ENCODE measurements around the gene DLG2.
"Not testable (repeated sequence)": the region's sequence is repeated elsewhere in the genome, so short reads cannot be mapped to it uniquely, and the experiment has no call there.

Gene DLG2

GRCh38 chr11:83456075-83456474 lies 2171.1 kb downstream of the DLG2 start:
- no peak for DNase-seq

GRCh38 chr11:83455356-83455755 lies 2171.8 kb downstream of the DLG2 start:
- DNase-seq = no peak

GRCh38 chr11:83454674-83455073 lies 2172.5 kb downstream of the DLG2 start:
- no peak for DNase-seq

- DNase-seq = no peak
Observed at GRCh38 chr11:83449338-83449913, 2177.7 kb downstream of the DLG2 start.

GRCh38 chr11:83448686-83449085 lies 2178.5 kb downstream of the DLG2 start:
- no peak for DNase-seq

- DNase-seq = not testable (repeated sequence)
Observed at GRCh38 chr11:83443880-83444279, 2183.3 kb downstream of the DLG2 start.

GRCh38 chr11:83441601-83442000 lies 2185.5 kb downstream of the DLG2 start:
- no peak for DNase-seq

GRCh38 chr11:83441171-83441570 lies 2186.0 kb downstream of the DLG2 start:
- DNase-seq = no peak

GRCh38 chr11:83438438-83438837 lies 2188.7 kb downstream of the DLG2 start:
- DNase-seq = peak in 1 of 2 donors; percentile 14

- no peak for DNase-seq
Observed at GRCh38 chr11:83437939-83438338, 2189.2 kb downstream of the DLG2 start.

GRCh38 chr11:83436855-83437254 lies 2190.3 kb downstream of the DLG2 start:
- no peak for DNase-seq

GRCh38 chr11:83434812-83435211 lies 2192.3 kb downstream of the DLG2 start:
- not testable (repeated sequence) for DNase-seq

GRCh38 chr11:83427943-83428342 lies 2199.2 kb downstream of the DLG2 start:
- DNase-seq = no peak

GRCh38 chr11:83427501-83427900 lies 2199.6 kb downstream of the DLG2 start:
- DNase-seq = no peak

- no peak for DNase-seq
Observed at GRCh38 chr11:83425137-83425466, 2202.0 kb downstream of the DLG2 start.

- DNase-seq = no peak
Observed at GRCh38 chr11:83424376-83425136, 2202.6 kb downstream of the DLG2 start.

GRCh38 chr11:83422641-83423040 lies 2204.5 kb downstream of the DLG2 start:
- not testable (repeated sequence) for DNase-seq

GRCh38 chr11:83410605-83411565 lies 2216.3 kb downstream of the DLG2 start:
- DNase-seq = no peak

- DNase-seq = no peak
Observed at GRCh38 chr11:83409891-83410290, 2217.3 kb downstream of the DLG2 start.

GRCh38 chr11:83409476-83409875 lies 2217.7 kb downstream of the DLG2 start:
- no peak for DNase-seq

GRCh38 chr11:83408946-83409345 lies 2218.2 kb downstream of the DLG2 start:
- no peak for DNase-seq

Data from CD4-positive, alpha-beta T cell treated with Interleukin-4 for 1 hour (primary cell).